Stimulated activated naive B cell treated with anti-CD40 and anti-IgM and Interleukin-4, amounts not matched to agents 10 μg/mL and 1 μg/mL and 100 μg/mL, for 72 hours (primary cell): ENCODE measurements around the gene PIP4K2A.

Experiments
- ATAC-seq, 2 donors: fragments of 150-1000 bp; cut with Tn5 transposase; replicated peaks; 2 replicates each; pipeline ENCODE4 v1.10.0; 2021; ENCODE audit warnings: moderate library complexity in 1 of 2
- DNase-seq: peaks from one replicate; pipeline ENCODE4 v3.0.0; 2021
- H3K27ac Mint-ChIP-seq: one replicate; pipeline ENCODE4 v1.8.0; 2022; ENCODE audit warnings: mild to moderate bottlenecking, mixed read lengths
- H3K27me3 Mint-ChIP-seq, 2 donors: one replicate each; pipeline ENCODE4 v1.8.0; 2022; ENCODE audit warnings: mixed read lengths in 2 of 2
- H3K36me3 Mint-ChIP-seq, 2 donors: one replicate each; pipeline ENCODE4 v1.8.0; 2022; ENCODE audit warnings: mixed read lengths in 2 of 2, mild to moderate bottlenecking in 1 of 2
- H3K4me1 Mint-ChIP-seq, 2 donors: one replicate each; pipeline ENCODE4 v1.8.0; 2022; ENCODE audit warnings: mixed read lengths in 2 of 2, mild to moderate bottlenecking in 1 of 2
- H3K4me3 Mint-ChIP-seq, 2 donors: one replicate each; pipeline ENCODE4 v1.8.0; 2022; ENCODE audit warnings: mild to moderate bottlenecking in 2 of 2, mixed read lengths in 2 of 2, moderate library complexity in 1 of 2
- H3K9me3 Mint-ChIP-seq, 2 donors: one replicate each; pipeline ENCODE4 v1.8.0; 2022; ENCODE audit warnings: mixed read lengths in 2 of 2, mild to moderate bottlenecking in 1 of 2

The PIP4K2A gene

DNA sequence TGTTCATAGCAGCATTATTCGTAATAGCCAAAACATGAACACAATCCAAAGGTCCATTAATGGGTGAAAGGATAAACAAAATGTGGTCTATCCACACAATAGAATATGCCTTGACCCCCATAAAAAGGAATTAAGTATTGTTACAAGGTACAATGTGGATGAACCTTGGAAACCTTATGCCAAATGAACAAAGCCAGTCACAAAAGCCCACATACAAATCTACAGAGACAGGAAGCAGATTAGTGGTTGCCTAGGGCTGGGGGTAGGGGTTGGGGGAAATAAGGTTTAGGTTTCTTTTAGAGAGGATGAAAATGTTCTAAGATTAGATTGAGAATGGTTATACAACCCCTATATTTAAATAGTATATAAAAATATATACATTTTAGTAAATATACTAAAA lies 34.8 kb downstream of the PIP4K2A start:
- Mint-ChIP-seq H3K9me3 (no peaks in the 10 kb centered on the region), H3K36me3 (peaks cover 10% of the 10 kb centered on the region in 2 donors), H3K27me3 (no peaks in the 10 kb centered on the region), H3K4me1 (peaks cover 40 to 54% of the 10 kb centered on the region in 2 donors), H3K27ac (no peak overlapping the region), H3K4me3 (no peak overlapping the region)
- ATAC-seq (no peak), DNase-seq (no peak)

- ATAC-seq (no peak), DNase-seq (no peak)
- Mint-ChIP-seq H3K4me1 (peaks cover 33 to 50% of the 10 kb centered on the region in 2 donors), H3K9me3 (no peaks in the 10 kb centered on the region), H3K36me3 (peaks cover 4 to 10% of the 10 kb centered on the region in 2 donors), H3K4me3 (no peak overlapping the region), H3K27me3 (no peaks in the 10 kb centered on the region), H3K27ac (no peak overlapping the region)
Measured at GRCh38 chr10:22677333-22677732, 37.0 kb downstream of the PIP4K2A start.

DNA sequence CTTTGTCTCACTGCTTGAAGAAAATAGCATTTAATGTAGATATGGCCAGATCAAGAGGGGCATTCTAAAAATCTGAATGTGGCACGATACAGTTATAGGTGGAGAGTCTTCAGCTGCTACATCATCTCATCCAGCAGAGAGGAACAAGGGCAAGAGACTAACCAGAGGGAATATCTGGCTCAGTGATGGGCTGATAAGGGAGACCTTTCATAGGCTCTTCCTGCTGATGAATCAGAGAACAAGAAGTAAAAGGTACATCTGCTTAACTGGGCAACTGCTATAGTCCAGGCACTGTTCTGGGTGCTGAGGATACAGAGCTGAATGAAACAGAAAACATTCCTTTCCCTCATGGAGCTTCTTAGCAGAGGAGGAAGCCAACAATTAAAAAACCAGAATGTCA lies 37.9 kb downstream of the PIP4K2A start:
- Mint-ChIP-seq H3K4me3 (no peak overlapping the region), H3K27ac (no peak overlapping the region), H3K4me1 (peaks cover 32 to 53% of the 10 kb centered on the region in 2 donors), H3K9me3 (no peaks in the 10 kb centered on the region), H3K27me3 (no peaks in the 10 kb centered on the region), H3K36me3 (peaks cover 3 to 10% of the 10 kb centered on the region in 2 donors)
- ATAC-seq (no peak), DNase-seq (no peak)

- Mint-ChIP-seq H3K27ac (no peak overlapping the region), H3K4me3 (no peak overlapping the region), H3K36me3 (peaks cover 3 to 7% of the 10 kb centered on the region in 2 donors), H3K27me3 (no peaks in the 10 kb centered on the region), H3K4me1 (peaks cover 30 to 51% of the 10 kb centered on the region in 2 donors), H3K9me3 (no peaks in the 10 kb centered on the region)
- no peak for DNase-seq
- no peak for ATAC-seq
Measured at GRCh38 chr10:22674573-22674930, 39.8 kb downstream of the PIP4K2A start.

DNA sequence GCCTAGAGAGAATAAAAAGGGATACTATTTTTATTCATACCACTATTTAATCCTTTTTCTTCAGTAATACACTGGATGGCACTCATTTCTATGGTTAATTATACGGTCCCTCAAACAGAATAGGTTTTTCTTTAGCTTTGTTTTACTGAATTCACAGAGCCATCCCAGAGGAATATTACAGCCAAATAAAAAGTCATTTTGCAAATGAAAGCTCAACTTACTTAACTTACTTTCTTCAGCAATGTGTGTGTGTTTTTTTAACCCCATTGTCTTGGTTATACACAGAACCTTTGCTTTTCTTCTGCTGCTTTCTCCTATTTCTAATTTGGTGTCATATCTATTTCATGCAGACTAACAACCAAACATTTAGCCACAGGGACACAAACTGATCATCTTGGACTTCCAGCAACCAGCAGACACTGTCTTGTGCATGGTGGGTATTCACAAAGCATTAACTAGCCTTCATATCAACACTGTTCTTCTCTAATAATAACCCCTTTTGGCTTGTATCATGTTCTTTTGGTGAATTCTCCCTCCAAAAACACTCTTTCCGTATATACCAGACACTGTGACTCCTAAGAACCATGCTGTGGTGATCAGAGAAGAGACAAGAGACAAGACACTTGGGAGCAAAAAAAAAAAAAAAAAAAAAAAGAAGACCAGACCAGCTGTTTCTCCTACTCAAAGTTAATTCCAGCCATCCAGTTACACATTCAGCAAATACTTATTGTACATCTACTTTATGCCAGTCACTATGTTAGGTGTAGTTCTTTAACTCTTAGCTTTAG lies 40.4 kb downstream of the PIP4K2A start:
- H3K4me3 Mint-ChIP-seq = no peak overlapping the region
- peak overlapping the region; percentile 70 for H3K27ac Mint-ChIP-seq
- DNase-seq = no peak
- no peaks in the 10 kb centered on the region for H3K27me3 Mint-ChIP-seq
- H3K4me1 Mint-ChIP-seq = peaks cover 34 to 57% of the 10 kb centered on the region in 2 donors
- H3K36me3 Mint-ChIP-seq = peaks cover 3 to 11% of the 10 kb centered on the region in 2 donors
- ATAC-seq = no peak
- no peaks in the 10 kb centered on the region for H3K9me3 Mint-ChIP-seq

- Mint-ChIP-seq H3K4me1 (peaks cover 34 to 63% of the 10 kb centered on the region in 2 donors), H3K27me3 (no peaks in the 10 kb centered on the region), H3K4me3 (no peak overlapping the region), H3K9me3 (no peaks in the 10 kb centered on the region), H3K36me3 (peaks cover 2 to 9% of the 10 kb centered on the region in 2 donors), H3K27ac (no peak overlapping the region)
- DNase-seq (no peak), ATAC-seq (no peak)
Measured at GRCh38 chr10:22673091-22673392, 41.3 kb downstream of the PIP4K2A start.

- DNase-seq (no peak), ATAC-seq (no peak)
- Mint-ChIP-seq H3K36me3 (peaks cover 2 to 8% of the 10 kb centered on the region in 2 donors), H3K4me1 (peaks cover 33 to 66% of the 10 kb centered on the region in 2 donors), H3K4me3 (no peak overlapping the region), H3K9me3 (no peaks in the 10 kb centered on the region), H3K27ac (no peak overlapping the region), H3K27me3 (no peaks in the 10 kb centered on the region)
Measured at GRCh38 chr10:22672319-22673090, 41.9 kb downstream of the PIP4K2A start.

- no peak for DNase-seq
- H3K27ac Mint-ChIP-seq = no peak overlapping the region
- ATAC-seq = no peak
- no peak overlapping the region for H3K4me3 Mint-ChIP-seq
- H3K9me3 Mint-ChIP-seq = no peaks in the 10 kb centered on the region
- peaks cover 27 to 60% of the 10 kb centered on the region in 2 donors for H3K4me1 Mint-ChIP-seq
- peaks cover 0 to 5% of the 10 kb centered on the region in 2 donors for H3K36me3 Mint-ChIP-seq
- no peaks in the 10 kb centered on the region for H3K27me3 Mint-ChIP-seq
Measured at GRCh38 chr10:22670788-22671187, 43.6 kb downstream of the PIP4K2A start.

GRCh38 chr10:22669163-22669711 lies 45.1 kb downstream of the PIP4K2A start:
- Mint-ChIP-seq H3K4me3 (no peak overlapping the region), H3K27me3 (no peaks in the 10 kb centered on the region), H3K9me3 (no peaks in the 10 kb centered on the region), H3K4me1 (peaks cover 27 to 57% of the 10 kb centered on the region in 2 donors), H3K36me3 (peaks cover 0 to 4% of the 10 kb centered on the region in 2 donors), H3K27ac (no peak overlapping the region)
- DNase-seq = no peak
- peak; percentile 38 to 50 for ATAC-seq

GRCh38 chr10:22667093-22667480 lies 47.3 kb downstream of the PIP4K2A start:
- no peak overlapping the region for H3K27ac Mint-ChIP-seq
- no peaks in the 10 kb centered on the region for H3K9me3 Mint-ChIP-seq
- ATAC-seq (no peak), DNase-seq (no peak)
- no peak overlapping the region for H3K4me3 Mint-ChIP-seq
- no peaks in the 10 kb centered on the region for H3K27me3 Mint-ChIP-seq
- peaks cover 20 to 50% of the 10 kb centered on the region in 2 donors for H3K4me1 Mint-ChIP-seq
- peaks cover 0 to 4% of the 10 kb centered on the region in 2 donors for H3K36me3 Mint-ChIP-seq

GRCh38 chr10:22666287-22667092 lies 47.9 kb downstream of the PIP4K2A start:
- peak overlapping the region; percentile 42 for H3K27ac Mint-ChIP-seq
- no peaks in the 10 kb centered on the region for H3K27me3 Mint-ChIP-seq
- no peaks in the 10 kb centered on the region for H3K9me3 Mint-ChIP-seq
- DNase-seq (no peak), ATAC-seq (peak; percentile 83 to 84)
- H3K4me3 Mint-ChIP-seq = peak overlapping the region; percentile 71 to 79
- peaks cover 0 to 4% of the 10 kb centered on the region in 2 donors for H3K36me3 Mint-ChIP-seq
- peaks cover 22 to 50% of the 10 kb centered on the region in 2 donors for H3K4me1 Mint-ChIP-seq

DNA sequence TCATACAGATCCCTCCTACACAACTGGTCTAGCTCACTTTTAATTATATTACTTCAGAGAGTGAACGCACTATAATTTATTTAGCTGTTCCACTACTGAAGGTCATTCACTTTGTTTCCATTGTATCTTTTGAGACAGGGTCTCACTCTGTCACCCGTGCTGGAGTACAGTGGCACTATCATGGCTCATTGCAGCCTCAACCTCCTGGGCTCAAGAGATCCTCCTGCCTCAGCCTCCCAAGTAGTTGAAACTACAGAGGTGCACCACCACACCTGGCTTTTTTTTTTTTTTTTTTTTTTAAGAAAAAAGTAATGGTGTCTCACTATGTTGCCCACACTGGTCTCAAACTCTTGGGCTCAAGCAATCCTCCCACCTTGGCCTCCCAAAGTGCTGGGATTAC lies 49.0 kb downstream of the PIP4K2A start:
- no peak for ATAC-seq

GRCh38 chr10:22662733-22663330 lies 51.5 kb downstream of the PIP4K2A start:
- no peak for DNase-seq
- H3K36me3 Mint-ChIP-seq = peaks cover 5 to 7% of the 10 kb centered on the region in 2 donors
- no peak overlapping the region for H3K4me3 Mint-ChIP-seq
- no peaks in the 10 kb centered on the region for H3K9me3 Mint-ChIP-seq
- no peak overlapping the region for H3K27ac Mint-ChIP-seq
- H3K4me1 Mint-ChIP-seq = peaks cover 34 to 64% of the 10 kb centered on the region in 2 donors
- H3K27me3 Mint-ChIP-seq = no peaks in the 10 kb centered on the region
- ATAC-seq = no peak

More for the DNA sequence above, 49.0 kb downstream of the PIP4K2A start:
- H3K27me3 Mint-ChIP-seq = no peaks in the 10 kb centered on the region
- H3K4me1 Mint-ChIP-seq = peaks cover 26 to 55% of the 10 kb centered on the region in 2 donors
- DNase-seq = no peak
- H3K9me3 Mint-ChIP-seq = no peaks in the 10 kb centered on the region
- no peak overlapping the region for H3K4me3 Mint-ChIP-seq
- H3K27ac Mint-ChIP-seq = no peak overlapping the region
- H3K36me3 Mint-ChIP-seq = peaks cover 3 to 7% of the 10 kb centered on the region in 2 donors

- H3K27ac Mint-ChIP-seq = peak overlapping the region; percentile 9
- H3K27me3 Mint-ChIP-seq = no peaks in the 10 kb centered on the region
- peaks cover 10 to 19% of the 10 kb centered on the region in 2 donors for H3K36me3 Mint-ChIP-seq
- peak; percentile 76 to 79 for ATAC-seq
- H3K4me1 Mint-ChIP-seq = peaks cover 43 to 79% of the 10 kb centered on the region in 2 donors
- H3K9me3 Mint-ChIP-seq = no peaks in the 10 kb centered on the region
- peak overlapping the region in 1 of 2 donors; percentile 9 for H3K4me3 Mint-ChIP-seq
- no peak for DNase-seq
Measured at GRCh38 chr10:22659866-22660265, 54.5 kb downstream of the PIP4K2A start.
